SHP77 treated with DMSO at 0.1 percent for 48 hours (cell line): ENCODE measurements around the gene NOL4L.

Experiments
- DNase-seq: peaks from one replicate; lab custom pipeline; 2025; lab: John Stamatoyannopoulos, UW

The NOL4L gene

DNA sequence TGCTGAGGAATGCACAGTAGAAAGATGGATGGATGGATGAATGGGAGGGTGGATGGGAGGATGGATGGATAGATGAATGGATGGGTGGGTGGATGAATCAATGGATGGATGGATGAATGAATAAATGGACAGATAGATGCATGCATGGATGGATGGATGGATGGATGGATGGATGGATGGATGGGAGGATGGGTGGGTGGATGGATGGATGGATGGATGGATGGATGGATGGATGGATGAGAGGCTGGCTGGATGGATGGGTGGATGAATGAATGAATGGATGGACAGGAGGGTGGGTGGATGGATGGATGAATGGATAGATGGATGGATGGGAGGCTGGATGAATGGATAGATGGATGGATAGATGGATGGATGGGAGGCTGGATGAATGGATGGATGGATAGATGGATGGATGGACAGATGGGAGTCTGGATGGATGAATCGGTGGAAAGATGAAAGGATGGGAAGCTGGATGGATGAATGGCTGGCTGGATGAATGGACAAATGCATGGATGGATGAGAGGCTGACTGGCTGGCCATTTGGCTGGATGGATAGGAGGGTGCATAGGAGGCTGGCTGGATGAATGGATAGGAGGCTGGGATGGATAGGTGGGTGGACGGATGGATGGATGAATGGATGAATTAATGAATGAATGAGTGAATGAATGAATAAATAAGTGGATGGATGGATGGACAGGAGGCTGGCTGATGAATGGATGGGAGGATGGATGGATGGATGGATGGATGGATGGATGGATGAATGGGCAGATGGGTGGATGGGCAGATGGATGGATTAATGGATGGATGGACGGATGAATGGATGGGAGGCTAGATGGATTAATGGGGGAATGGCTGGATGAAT lies 28.3 kb upstream of the NOL4L start:
- DNase-seq = no peak

DNA sequence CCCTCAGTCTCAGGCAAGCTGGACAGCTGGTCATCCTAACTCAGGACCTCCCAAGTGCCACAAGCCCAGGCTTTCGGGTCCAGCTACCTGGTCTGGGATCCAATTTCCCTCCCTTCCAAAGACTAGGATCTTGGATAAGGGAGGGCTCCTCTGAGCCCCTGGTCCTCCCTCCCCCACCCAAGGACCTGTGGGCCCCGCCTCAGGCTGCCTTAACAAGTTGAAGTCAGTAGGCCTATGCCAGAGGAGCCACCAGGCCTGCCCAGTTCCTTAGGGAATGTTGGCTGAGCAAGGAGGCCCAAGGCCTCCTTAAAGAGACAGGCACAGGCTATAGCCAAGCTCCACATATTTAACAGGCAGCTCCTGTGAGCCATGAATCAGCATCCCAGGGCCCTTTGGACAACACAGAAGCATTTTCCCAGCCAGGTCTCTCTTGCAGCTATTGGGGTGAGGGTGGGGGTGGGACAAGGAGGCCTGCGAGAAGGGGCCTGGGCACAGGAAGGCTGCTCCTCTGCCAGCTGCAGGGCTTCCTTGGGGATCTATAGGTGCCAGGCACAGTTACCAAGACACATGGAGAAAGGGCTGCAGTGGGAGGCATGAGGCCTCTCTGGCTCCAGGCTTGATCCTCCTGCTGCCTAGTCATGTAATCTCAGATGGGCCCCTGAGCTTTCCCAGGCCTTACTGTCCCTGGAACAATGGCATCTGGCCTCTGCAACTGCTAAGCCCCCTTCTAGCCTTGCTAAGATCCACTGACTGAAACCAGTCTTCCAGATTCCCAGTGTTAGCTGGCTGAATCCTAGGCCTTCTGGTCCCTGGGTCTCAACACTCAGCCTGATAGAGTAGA lies 27.4 kb upstream of the NOL4L start:
- no peak for DNase-seq

DNA sequence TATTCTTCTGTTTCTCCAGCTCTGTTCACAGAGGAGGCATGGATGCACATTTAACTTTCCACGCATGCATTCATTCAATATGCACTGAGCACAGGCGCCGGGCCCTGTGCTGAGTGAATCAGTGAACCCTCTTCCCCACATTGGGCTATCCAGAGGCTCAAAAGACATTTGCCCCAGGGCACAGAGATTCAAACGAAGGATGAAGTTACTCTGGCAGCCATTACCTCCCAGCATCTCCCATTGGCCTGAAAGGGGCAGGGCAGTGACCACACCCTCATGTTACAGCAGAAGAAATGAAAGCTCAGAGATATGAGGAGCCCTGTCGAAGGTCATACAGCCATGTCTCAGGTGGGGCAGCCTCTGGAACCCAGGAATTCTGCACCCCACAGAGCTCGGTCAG lies 26.7 kb upstream of the NOL4L start:
- no peak for DNase-seq

GRCh38 chr20:32611286-32611685 lies 26.2 kb upstream of the NOL4L start:
- peak; percentile 46 for DNase-seq

DNA sequence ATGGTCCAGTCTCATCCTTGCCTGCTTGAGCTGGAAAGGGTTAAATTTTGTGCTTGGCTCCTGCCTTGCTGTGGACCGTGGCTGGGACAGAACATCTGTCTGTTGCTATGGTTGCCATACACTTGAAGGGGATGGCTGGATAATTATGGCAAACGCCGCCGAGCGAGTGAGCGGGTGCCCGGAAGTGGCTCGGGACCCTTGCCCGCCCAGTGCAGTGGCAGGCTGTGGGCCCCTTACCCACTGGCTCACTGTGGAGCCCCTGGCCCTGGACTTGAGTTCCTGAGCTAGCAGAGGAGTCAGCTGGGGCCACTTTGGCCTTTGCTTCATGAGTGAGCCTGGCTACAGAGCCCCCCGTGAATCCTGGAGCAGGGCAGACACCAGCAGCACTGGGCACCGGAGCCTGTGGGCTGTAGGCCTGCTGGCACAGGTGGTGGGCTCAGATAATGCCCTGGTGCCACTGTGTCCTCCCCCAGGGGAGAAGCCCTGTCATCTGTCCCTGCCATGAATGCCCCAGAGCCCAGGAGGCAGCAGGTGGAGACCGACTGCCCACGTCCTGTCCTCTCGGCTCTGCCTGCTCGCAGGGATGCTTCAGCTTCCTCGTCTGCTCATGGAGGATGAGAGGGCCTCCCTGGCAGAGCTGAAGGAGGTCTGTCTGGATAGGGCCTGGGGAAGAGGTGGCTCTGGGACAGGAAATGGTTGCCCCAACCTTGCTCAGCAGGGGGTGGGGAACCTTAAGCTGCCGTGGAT lies 25.5 kb upstream of the NOL4L start:
- DNase-seq = peak; percentile 77

DNA sequence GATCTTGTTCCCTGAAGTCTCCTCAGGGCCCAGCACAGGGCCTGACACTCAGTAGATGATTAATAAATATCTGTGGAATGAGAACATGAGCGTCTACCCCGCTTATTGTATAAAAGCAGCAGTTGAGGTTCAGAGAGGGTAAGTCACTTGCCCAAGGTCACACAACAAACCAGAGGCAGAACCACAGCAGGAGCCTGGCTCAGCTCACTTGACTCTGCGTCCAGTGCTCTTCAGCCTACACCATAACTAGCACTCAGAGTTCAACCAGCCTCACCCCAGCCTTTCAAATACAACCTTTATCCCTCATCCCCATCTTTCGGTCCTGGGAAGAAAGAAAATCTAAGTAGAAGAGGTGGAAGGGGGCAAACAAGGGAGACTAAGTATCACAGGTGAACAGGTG lies 24.9 kb upstream of the NOL4L start:
- no peak for DNase-seq

DNA sequence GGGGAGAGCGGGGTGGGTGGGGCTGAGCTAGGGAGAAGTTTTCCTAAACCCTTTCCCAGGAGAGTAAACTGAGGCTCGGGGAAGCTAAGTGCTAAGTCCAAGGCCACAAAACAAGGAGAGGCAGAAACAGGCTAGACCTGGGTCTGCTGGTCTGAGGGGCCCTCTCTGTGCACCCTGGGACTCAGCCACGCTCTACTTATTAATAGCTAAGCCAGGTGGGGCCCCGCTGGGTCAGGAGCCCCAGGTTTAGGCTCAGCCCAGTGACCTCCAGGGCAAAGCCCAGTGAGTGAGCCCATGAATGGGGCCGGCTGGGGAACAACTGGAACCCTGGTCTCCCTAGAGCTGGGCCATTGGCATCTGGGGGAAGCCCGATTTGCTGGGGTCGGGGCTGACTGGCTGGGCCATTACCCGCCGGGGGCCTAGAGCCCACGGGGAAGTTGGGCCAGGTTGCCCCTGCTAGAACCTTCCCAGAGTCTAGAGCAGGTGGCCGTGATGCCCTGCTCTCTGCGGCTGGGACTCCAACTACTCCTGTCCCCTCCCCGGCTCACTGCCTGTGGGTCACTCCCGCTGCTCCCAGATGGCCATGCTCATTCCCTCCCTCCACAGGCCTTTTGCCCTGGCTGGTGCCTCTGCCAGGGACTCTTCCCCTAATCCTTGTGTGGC lies 24.1 kb upstream of the NOL4L start:
- DNase-seq = no peak

- no peak for DNase-seq
These were observed 23.5 kb upstream of the NOL4L start for GRCh38 chr20:32608664-32609015.

DNA sequence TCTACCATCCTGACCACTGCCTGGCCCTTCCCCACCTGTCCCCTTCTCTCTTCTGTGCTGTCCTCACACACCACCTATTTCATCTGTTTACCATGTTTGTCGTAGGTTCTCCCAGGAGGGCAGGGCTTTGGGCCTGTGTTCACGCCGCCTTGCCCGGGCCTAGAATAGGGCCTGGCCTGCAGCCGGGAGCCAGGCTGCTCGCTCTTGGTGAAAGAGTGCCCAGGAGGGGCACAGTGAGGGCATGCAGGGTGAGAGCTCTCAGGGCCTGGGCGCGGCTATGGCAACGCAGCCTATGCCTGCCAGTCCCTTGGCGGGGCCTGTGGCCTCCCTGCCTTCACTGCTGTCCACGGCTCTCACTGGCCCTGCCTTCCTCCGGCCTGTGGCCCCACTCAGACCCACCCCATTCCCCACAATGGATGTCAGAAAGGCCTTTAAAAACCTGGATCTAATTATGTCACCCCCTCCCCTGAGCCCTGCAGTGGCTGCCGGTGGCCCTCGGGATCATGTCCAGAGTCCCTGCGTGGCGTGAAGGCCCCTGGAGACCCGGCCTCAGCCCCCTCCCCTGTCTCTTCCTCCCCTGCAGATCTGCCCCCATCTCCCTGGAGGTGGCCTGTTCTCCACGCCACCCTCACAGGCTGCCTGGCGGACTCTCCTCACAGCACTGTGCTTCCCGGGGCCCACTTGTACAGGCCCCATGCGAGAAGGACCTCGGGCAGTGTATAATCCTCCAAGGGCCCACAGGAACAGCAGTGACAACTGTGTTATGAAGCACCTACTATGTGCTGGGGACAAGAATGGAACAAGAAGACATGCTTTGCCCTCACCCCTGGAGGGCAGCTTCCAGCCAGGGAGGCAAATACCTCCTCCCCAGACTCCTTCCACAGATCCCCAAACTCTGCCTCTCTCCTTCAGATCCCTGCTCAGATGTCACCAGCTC lies 22.9 kb upstream of the NOL4L start:
- DNase-seq = no peak

DNA sequence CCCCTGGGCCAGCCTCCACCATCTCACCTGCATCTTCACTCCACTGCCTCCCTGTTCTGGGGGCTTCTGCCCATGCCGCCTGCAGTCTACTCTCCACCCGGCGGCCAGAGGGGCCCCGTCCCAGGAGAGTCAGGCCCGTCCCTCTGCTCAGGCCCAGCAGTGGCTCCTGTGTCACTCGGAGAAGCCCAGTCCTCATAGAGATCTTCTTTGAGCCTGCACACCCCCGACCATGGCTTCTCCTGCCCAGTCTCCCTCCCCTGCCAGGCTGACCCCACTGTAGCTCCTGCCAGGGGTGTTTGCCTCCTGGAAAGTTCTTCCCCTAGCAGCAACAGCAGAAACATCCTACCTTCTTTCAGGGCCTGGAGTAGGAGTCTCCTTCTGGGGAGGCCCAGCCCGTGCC lies 22.2 kb upstream of the NOL4L start:
- DNase-seq = no peak

- DNase-seq = no peak
These were observed 21.7 kb upstream of the NOL4L start for GRCh38 chr20:32606790-32607189.

DNA sequence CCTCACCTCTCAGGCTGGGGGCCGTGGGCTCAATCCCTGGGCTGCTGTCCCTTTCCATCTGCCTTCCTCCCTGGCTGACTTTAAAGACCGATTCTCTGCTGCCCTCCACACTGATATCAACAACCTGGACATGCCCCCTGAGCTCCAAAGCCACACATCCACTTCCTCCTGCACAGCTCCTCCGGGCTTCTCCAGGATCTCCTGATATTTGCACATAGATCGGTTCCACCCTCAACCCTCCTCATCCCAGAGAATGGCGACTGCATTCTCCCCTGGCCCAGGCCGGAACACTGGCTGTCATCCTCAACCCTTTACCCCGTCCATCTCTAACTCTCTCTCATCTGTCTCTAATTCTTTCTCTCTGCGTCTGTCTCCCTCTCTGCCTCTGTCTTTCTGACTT lies 21.0 kb upstream of the NOL4L start:
- DNase-seq = no peak

DNA sequence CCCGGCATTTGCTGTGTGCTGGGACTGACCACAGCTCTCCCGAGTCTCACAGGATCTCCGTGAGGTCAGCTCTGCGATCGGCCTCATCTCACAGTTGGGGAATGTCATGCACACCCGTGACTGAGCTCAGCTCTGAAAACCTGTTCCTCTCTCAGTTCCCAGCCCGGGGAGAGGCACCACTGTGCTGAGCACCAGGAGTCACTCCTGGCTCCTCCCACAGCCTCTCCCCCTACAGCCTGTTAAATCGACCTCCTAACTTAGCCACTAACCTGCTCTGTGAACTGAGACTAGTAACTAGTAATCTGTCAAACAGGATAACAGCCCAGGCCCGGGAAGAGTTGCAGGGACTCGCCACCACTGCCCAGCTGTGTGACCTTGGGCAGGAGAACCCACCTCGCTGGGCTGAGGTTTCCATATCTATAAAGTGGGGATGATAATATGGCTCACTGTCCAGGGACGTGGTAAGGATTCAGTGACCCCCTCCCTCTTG lies 20.1 kb upstream of the NOL4L start:
- no peak for DNase-seq

GRCh38 chr20:32603046-32603726 lies 18.1 kb upstream of the NOL4L start:
- DNase-seq = no peak

GRCh38 chr20:32602273-32602672 lies 17.1 kb upstream of the NOL4L start:
- DNase-seq = no peak

- no peak for DNase-seq
These were observed 15.6 kb upstream of the NOL4L start for GRCh38 chr20:32600681-32601237.

DNA sequence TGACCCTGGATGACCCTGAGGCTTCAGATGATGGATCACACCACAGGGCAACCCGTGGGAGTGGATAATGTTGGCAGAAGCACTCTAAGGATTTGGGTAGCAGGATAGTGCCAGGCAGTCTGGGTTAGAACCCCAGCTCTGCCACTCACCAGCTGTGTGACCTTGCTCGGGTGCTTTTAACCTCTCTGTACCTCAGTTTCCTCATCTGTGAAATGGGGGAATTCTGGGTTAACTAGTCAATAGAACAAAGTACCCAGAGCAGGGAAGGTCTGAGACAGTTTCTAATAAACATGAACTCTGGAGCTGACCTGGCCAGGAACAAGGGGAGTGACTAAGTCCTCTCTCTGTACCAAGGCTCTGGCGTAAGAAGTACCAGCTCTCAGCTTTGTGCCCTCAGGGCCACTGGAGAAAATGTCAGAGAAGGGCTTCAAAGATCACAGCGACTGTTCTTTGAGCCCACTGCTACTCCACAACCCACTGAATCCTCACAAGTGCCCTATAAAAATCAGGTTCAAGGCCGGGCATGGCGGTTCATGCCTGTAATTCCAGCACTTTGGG lies 14.7 kb upstream of the NOL4L start:
- DNase-seq = no peak

GRCh38 chr20:32598606-32599005 lies 13.5 kb upstream of the NOL4L start:
- DNase-seq = no peak

DNA sequence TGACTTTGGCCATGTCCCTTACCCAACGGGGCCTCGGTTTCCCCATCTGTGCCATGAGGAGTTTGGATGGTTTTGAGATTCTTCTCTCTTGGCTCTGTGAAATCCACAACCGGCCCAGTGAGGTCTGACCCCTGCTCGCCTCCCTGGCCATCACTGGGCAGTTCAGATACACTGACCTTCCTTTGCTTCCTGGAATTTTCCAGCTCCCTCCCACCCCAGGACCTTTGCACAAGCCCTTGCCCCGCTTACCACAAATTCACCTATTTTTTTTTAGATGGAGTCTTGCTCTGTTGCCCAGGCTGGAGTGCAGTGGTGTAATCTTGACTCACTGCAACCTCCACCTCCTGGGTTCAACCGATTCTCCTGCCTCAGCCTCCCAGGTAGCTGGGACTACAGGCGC lies 12.6 kb upstream of the NOL4L start:
- no peak for DNase-seq
